HepG2 (cell line): ENCODE data around the gene ACTR1A. TPM values are rescaled to one million over a fixed set of nuclear protein-coding genes. Genes with fewer than 3 reads are reported as not detected.
A peak's percentile ranks its signal among the peaks of the same experiment; 100 is the strongest.

Experiments used
- CENPBD1 ChIP-seq: sonication (generic); formaldehyde crosslinking; IDR thresholded peaks from 2 replicates; pipeline ENCODE4 v1.8.0; 2022; ENCODE audit warnings: missing genetic modification reagents, low read depth, mild to moderate bottlenecking, borderline replicate concordance
- HINFP ChIP-seq: sonication (generic); formaldehyde crosslinking; IDR thresholded peaks from 2 replicates; pipeline ENCODE4 v1.4.0; 2020; ENCODE audit warnings: low read depth, mild to moderate bottlenecking, missing genetic modification reagents
- HMGXB4 ChIP-seq, 2 experiments: sonication (generic) in 1 of 2; formaldehyde crosslinking in 1 of 2; IDR thresholded peaks; 2 replicates each; pipeline versions ENCODE4 v1.4.0 to v1.6.1; 2018 to 2020; ENCODE audit warnings: missing genetic modification reagents in 2 of 2, borderline replicate concordance in 1 of 2, low read depth in 1 of 2, mild to moderate bottlenecking in 1 of 2, missing biosample characterization in 1 of 2
- MAF1 ChIP-seq: sonication (generic); formaldehyde crosslinking; IDR thresholded peaks from 2 replicates; pipeline ENCODE4 v1.5.0; 2020; ENCODE audit warnings: missing genetic modification reagents, borderline replicate concordance
- PBX2 ChIP-seq: IDR thresholded peaks from 2 replicates; pipeline ENCODE4 v1.6.1; 2016; ENCODE audit warnings: control low read depth
- SALL1 ChIP-seq: sonication (generic); formaldehyde crosslinking; IDR thresholded peaks from 2 replicates; pipeline ENCODE4 v1.8.0; 2022; ENCODE audit warnings: mild to moderate bottlenecking, missing genetic modification reagents
- SMARCC2 ChIP-seq: fragments of 450-650 bp; IDR thresholded peaks from 2 replicates; pipeline ENCODE4 v1.6.1; 2017; ENCODE audit warnings: antibody characterized with exemption, mild to moderate bottlenecking
- SPEN ChIP-seq: sonication (generic); formaldehyde crosslinking; IDR thresholded peaks from 2 replicates; pipeline ENCODE4 v1.5.1; 2020; ENCODE audit warnings: low read depth, mild to moderate bottlenecking, missing genetic modification reagents
- XBP1 ChIP-seq: sonication (generic); formaldehyde crosslinking; IDR thresholded peaks from 2 replicates; pipeline ENCODE4 v1.5.0; 2020; ENCODE audit warnings: missing genetic modification reagents
- ZBED4 ChIP-seq: sonication (generic); formaldehyde crosslinking; IDR thresholded peaks from 2 replicates; pipeline ENCODE4 v1.4.0; 2020; ENCODE audit warnings: missing genetic modification reagents, borderline replicate concordance
- ZBTB49 ChIP-seq: sonication (generic); formaldehyde crosslinking; IDR thresholded peaks from 2 replicates; pipeline ENCODE4 v1.4.0; 2020; ENCODE audit warnings: missing genetic modification reagents, borderline replicate concordance
- ZNF12 ChIP-seq: sonication (generic); formaldehyde crosslinking; IDR thresholded peaks from 2 replicates; pipeline ENCODE4 v1.5.0; 2020; ENCODE audit warnings: missing genetic modification reagents
- ZNF567 ChIP-seq: sonication (generic); formaldehyde crosslinking; IDR thresholded peaks from 2 replicates; pipeline ENCODE4 v1.8.1; 2023; ENCODE audit warnings: mild to moderate bottlenecking, missing genetic modification reagents, borderline replicate concordance
- ZSCAN21 ChIP-seq: sonication (generic); formaldehyde crosslinking; IDR thresholded peaks from 2 replicates; pipeline ENCODE4 v1.8.0; 2022; ENCODE audit warnings: mild to moderate bottlenecking, missing genetic modification reagents, moderate library complexity, borderline replicate concordance
- polyA plus RNA-seq, 8 experiments: library from polyadenylated mRNA; depleted of rRNA in 3 of 8; stranded (reverse) in 7 of 8; unstranded in 1 of 8; fragments of >200 nt; fragmentation: Illumina TruSeq in 4 of 8; extraction: Trizol in 4 of 8; gene quantifications; 2 replicates each; pipeline versions ENCODE4 v1.2.1 to v1.2.3, GENCODE V29; 2011 to 2016; ENCODE audit warnings: low read depth in 4 of 8, missing spikeins in 1 of 8, mixed read lengths in 1 of 8; ENCODE audit not compliant: insufficient read depth in 1 of 8
- total RNA-seq, 5 experiments: library from RNA; depleted of rRNA; stranded (reverse); fragments of >200 nt; fragmentation: Illumina TruSeq; extraction: Trizol; gene quantifications; 2 replicates each; pipeline ENCODE4 v1.2.3, GENCODE V29; 2016; ENCODE audit warnings: low read depth in 1 of 5

ACTR1A gene
- total and polyA plus RNA-seq, 2 of the 13 experiments (the other 11 are each of a cell fraction or from before 2014, with no cell fraction given): 59.6 to 62.8 TPM

- no peak for TF ChIP-seq ZBTB49
- TF ChIP-seq MAF1 (CRISPR knock-in tag): no peak
- peak; percentile 62 to 72 for TF ChIP-seq HMGXB4 (CRISPR knock-in tag; IDR thresholded peaks at IDR 0.05; ENCODE audit: borderline replicate concordance in 1 of 2, low read depth in 1 of 2)
- TF ChIP-seq ZSCAN21: no peak
- TF ChIP-seq XBP1 (CRISPR knock-in tag): no peak
- TF ChIP-seq ZNF12 (CRISPR knock-in tag): no peak
- peak; percentile 24; the same call in 1 of the 2 replicates for TF ChIP-seq SPEN (CRISPR knock-in tag)
- TF ChIP-seq SALL1 (CRISPR knock-in tag): 0 out of 2 replicates have a peak, but pooled peaks have one; percentile 1
- TF ChIP-seq PBX2 (CRISPR knock-in tag): no peak
- peak; percentile 54 for TF ChIP-seq HINFP (CRISPR knock-in tag)
- TF ChIP-seq ZBED4 (CRISPR knock-in tag): 0 out of 2 replicates have a peak, but pooled peaks have one; percentile 15
- TF ChIP-seq ZNF567 (CRISPR knock-in tag): peak; percentile 35; the same call in 1 of the 2 replicates
- no peak for TF ChIP-seq CENPBD1
- TF ChIP-seq SMARCC2: no peak
Observed at GRCh38 chr10:102502337-102503151, at the start of gene ACTR1A (continued).
